Mesenteric fat pad (tissue), 1 donor: ENCODE measurements around the gene LMF2. TPM values are rescaled to one million over a fixed set of nuclear protein-coding genes. Genes with fewer than 3 reads are reported as not detected.

Source experiments
- DNase-seq: peaks from one replicate; pipeline ENCODE4 v3.0.0-alpha.2; 2020; ENCODE audit warnings: low spot score
- total RNA-seq: library from RNA; stranded (reverse); fragmentation: NEBNext Ultra II Directional; extraction: Animal tissue kit (Norgen Biotek cat#: 25700); gene quantifications from one replicate; pipeline ENCODE4 v1.2.1, GENCODE V29; 2021
- donor health status: DM: yes; HTN: yes; CAD: no.

The LMF2 gene
- total RNA-seq, 1 donor from 2014 or later: 57.1 TPM

- DNase-seq: no peak
These were observed 24.4 kb downstream of the LMF2 start for GRCh38 chr22:50483106-50483505.

DNA sequence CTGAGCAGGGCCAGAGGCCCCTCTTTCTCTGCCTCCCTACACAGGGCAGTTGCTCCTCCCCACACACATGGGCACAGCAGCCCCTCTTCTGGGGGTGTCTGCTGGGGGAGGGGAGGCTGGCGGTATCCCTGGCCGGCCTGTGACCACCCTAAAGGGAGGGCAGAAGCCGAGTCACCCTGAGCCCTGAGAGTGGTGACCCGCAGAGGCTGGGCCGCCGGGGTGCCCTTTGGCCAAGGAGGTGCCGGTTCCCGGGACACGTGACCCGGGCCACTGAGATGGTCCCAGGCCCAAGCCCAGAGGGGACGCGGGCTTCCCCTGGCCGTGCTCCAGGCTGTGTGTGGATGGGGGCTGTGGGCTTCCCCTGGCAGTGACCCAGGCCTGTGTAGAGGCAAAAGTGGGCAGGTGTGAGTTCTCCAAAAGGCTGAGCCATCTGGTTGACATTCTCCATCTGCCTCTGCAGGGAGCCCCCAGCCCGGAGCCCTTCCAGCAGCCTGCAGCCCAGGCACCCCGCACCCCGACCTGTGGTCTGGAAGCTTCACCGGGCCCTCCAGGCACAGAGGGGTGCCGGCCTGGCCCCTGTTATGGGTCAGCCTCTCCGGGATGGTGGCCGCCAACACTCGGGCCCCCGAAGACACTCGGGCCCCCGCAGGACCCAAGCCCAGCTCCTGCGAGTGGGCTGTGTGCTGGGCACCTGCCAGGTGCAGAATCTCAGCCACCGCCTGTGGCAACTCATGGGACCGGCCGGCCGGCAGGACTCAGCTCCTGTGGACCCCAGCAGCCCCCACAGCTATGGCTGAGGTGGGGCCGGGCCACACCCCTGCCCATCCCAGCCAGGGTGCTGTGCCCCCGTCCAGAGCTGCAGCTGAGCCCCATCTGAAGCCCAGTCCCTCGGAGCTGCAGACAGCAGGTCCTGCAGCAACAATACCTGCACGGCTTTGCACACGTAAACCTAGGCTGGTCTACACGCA, 25.1 kb downstream of the LMF2 start:
- no peak for DNase-seq

DNA sequence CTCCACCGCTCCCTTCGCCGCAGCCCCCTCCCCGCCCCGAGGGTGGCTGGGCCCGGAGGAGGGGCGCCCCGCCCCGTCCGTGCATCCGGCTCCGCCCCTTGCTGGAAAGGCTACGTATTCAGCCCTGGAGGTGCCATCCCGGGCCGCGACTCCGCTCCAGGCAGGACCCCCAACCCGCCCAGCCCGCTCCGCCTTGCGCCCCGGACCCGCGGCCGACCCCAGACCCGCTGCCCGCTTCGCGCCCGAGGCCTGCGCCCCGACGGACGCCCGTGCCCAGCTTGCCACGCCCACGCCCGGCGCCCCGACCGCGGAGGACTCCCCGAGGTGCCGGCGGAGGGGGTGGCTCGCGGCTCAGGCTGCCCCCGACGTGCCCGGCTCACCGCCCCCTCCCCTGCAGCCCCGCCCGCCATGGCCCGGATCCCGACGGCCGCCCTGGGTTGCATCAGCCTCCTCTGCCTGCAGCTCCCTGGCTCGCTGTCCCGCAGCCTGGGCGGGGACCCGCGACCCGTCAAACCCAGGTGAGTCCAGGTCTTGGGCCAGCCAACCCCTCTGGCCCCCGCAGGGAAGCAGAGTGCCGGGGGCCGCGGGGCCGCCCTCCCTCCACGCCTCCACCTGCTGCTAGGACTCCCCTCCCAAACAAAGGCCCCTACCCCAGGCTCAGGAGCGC, 25.9 kb downstream of the LMF2 start, which contains the start of gene ADM2:
Gene ADM2, plus strand, starts transcription at position 104 of the 667 bp plus-strand sequence. Its CDS starts 305 bp downstream, at position 409.
- DNase-seq: no peak

DNA sequence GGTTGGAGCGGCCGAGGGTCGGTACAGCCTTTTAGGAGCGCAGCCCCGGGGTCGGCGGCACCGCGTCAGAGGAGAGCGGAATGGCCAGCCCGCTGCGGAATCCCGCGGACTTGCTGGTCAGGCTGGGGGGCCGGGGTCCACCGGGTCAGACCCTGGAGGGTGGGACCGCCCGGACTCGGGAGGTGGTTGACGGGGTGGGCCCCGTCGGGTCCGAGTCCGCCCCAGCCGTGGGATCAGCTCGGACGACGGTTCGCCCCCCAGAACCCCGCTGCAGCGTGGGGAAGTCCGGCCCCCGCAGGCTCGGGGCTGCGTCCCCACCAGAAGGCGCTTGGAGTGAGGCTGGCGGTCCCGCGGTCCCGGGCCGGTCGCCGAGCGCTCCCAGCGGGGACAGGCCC, 26.5 kb downstream of the LMF2 start:
- no peak for DNase-seq

- no peak for DNase-seq
These were observed 27.8 kb downstream of the LMF2 start for GRCh38 chr22:50479721-50480120.

GRCh38 chr22:50477923-50478322, 29.6 kb downstream of the LMF2 start:
- DNase-seq: no peak

DNA sequence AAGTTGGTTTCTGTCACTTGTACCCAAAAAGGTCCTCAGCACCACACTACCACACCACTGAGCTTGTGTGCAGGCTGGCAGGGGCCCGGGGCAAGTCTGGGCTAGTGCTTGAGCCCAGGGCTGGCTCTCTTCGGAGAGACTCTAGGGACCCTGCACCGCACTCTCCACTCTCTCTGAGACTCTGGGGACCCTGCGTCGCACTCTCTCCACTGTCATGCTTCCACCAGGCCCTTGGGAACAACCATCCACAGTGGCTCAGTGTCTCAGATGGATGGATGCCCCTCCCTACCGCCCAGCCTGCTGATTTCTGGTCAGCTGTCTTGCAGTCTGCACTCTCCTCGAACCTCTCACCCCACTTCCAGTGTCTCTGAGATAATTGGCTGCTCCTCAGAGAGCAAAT, 30.6 kb downstream of the LMF2 start:
- no peak for DNase-seq

DNA sequence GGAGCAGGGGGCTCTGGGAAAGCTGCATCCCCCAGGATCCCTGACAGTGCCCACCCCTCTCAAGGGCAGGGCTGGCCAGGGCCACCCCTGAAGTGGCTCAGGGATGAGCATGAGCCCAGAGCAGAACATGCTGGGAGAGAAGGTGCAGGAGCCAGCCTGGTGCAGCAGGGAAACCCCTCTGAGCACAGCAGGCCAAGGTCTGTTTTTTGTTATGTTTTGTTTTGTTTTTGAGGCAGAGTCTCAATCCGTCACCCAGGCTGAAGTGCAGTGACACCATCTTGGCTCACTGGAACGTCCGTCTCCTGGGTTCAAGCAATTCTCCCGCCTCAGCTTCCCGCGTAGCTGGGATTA, 31.9 kb downstream of the LMF2 start:
- DNase-seq: no peak

DNA sequence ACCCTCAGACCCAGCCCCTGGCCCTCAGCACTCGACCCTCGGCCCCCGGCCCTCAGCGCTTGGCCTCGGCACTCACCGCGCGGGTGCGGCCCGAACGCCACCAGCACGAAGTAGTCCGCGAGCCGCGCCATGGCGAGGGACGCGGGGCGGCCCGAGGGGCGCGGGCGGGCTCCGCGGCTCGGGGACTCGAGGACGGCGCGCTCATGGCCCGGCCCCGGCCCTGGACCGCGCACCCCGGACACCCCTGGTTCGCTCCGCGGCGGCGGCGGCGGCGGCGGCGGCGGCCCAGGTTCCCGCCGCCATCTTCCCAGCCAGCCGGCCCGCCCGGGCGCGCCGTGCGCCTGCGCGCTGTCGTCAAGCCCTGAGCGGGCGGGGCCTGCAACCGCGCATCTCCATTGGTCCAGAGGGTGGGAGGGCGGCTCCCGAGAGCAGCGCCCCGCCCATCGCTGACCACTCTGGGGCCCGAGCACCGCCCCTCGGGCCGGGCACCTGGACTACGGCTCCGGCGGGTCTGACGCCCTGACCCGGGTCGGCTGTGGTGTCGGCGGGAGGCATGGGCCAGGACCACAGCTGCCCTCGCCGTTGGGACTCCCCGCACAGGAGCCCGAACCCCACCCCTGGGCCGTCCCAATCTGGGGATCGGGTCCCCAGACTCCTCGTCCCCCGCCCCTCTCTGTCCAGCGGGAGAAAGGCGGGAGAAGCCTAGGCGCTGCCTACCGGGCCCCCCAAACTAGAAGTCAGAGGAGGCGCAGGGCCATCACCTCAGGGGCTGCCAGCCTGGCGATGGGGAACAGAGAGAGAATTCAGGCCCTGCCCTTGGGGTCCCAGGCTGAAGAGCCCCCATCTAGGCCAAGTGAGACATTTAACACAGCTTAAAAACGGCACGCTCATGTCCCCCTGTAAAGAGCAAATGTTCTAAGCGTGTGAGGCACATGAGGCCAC, 32.5 kb downstream of the LMF2 start, which contains the start of gene SBF1:
Gene SBF1, minus strand, starts transcription at position 326 of the 942 bp plus-strand sequence. Its CDS starts 195 bp downstream, at position 131.
- peak; percentile 98 for DNase-seq

DNA sequence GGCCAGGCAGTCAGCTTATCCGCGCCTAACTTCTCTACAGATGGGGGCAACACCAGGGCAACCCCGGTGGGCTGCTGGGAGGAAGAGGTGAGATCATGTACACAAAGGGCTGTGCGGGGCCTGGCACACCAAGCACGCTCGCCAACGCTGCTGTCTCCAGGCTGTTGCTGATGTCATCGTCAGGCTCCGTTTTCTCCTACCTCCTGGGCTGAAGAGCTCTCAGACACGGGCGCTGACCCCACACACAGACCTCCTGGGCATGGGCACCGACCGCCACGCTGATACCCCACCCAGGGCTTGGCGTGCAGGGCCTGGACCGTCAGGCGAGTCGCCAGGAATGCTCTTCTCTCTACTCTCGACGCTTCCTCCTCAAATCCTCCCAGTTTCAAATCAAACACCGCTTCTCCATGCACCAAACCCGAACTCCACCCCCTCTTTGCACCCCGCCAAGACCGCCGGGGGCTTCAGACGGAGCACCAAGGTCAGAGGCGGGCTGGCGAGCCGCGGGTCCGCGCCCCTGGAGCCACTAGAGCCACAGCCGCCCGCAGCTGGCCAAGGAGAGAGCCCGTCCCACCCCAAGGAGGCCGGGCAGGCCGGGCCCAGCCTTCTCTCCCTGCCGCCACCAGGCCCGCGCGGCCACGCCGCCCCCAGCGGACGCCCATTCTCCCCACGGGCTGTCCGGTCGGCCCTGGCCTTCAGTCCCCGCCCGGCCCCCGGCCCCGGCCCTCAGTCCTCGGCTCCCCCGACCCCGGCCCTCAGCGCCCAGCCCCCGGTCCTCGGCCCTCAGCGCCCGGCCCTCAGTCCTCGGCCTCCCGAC, 33.4 kb downstream of the LMF2 start:
- DNase-seq: no peak

DNA sequence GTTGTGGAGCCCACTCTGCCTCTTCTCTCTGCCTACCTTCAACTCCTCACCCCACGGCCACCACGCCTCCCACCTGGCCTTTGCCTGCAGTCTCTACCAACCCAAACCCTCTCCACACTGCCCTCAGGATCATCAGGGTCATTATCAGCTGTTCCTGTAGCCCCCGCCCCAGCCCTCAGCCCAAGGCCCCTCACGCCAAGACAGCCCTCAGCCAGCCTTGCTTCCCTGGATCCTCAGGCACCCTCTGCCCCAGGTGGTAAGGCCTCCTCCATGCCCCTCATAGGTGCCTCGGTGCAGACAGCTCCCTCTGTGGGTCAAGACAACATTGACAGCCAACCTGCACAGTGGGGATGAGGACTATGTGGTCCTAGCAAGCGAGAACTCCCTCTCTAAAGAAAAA, 34.4 kb downstream of the LMF2 start:
- DNase-seq: no peak

GRCh38 chr22:50471962-50472361, 35.5 kb downstream of the LMF2 start:
- no peak for DNase-seq

DNA sequence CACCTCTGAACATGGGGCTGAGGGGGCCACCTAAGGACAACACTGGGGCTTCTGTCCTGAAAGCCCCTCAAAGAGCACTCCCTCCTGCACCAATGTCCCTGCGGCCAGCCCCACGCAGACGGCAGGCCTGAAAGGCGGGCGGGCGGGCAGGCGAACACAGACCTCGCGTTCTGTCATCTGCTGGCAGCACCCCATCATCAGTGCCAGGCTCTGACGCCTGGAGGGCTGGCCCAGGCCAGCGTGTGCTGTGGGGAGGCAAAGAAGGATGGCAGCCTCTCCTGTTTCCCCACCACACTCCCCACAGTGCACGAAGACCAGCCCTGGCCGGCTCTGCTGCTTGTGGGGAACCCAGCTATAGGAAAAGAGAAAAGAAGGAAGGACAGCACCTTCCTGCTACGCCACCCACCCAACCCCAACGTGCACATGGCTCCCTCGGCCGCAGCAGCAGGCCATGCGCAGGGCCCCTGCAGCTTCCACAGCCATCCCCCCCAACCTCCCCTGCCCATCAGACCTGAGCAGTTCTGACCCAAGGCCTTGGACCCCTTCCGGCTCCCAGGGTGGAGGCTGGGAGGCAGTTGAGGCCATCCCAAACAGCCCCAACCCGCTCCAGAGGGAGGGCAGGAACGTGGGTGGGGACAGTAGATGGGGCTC, 36.2 kb downstream of the LMF2 start:
- DNase-seq: no peak

GRCh38 chr22:50470491-50470890, 37.0 kb downstream of the LMF2 start:
- DNase-seq: no peak

DNA sequence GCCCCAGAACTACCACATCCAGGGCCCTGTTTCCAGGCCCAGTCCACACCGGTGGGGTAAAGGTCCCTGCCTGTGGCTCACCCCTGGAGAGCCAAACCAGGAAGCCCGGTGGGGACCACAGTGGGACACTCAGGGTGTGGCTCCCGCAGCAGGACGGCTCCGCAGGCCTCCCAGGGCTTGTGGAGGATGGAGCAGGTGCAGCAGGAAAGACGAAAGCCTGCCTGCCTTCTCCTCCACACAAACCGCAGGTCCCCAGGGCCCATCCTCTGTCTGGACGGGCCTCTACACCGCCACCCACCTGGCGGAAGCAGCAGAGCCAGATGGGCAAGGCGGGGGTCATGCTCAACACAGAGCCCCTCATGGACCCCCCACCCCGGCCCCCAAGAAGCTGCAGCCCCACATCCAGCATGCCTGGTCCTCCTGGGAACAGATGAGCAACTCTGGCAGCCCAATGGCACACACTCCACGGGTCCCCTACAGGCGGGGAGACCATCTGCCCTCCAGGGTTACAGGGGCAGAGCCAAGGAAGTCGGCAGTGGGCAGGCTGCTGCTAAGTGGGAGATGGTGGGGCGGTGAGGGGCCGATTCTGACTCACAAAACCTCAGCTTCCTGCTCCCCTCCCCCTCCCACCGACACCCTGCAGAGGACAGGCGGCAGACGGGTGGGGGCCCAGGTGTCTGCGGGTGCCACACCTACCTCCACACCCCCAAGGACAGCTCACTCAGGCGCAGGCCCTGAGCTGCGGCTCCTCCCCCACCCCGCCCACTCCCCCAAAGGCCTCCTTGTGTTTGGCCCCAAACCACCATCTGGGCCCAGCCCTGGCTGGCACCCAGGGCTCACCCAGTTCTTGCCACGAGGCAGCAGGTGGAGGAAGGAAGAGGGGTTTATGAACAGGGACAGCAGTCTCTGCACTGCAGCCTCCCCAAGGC, 37.9 kb downstream of the LMF2 start:
- DNase-seq: no peak

GRCh38 chr22:50468626-50469025, 38.9 kb downstream of the LMF2 start:
- DNase-seq: no peak

DNA sequence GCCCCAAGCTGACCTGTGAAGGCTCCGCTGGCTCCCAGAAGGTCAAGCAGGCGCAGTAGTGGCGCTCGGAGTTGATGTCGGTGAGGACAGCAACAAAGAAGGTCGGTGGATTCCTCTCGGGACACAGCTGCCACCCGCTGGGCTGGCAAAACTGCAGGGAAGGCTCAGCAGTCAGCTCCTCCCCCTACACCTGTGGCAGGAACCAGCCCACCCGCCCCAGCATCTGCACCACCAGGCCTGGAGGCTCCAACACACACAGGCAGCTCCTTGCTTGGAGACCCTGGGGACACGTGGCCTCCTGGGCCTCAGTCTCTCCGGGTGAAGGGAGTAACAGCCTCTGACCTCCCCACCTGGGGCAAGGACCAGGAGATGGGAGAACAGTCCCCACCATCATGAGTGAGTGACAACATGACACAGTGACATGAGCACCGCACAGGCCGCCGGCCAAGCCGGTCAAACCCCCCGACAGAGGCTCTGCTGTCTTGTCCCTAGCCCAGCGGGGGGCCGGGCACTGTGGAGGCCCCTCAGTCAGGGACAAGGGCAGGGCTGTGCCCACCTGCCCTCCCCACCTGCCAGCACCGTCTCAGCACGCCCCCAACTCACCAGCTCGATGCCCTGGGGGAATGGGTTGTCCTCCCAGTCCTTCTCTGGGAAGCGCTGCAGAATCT, 39.6 kb downstream of the LMF2 start:
- DNase-seq: no peak

DNA sequence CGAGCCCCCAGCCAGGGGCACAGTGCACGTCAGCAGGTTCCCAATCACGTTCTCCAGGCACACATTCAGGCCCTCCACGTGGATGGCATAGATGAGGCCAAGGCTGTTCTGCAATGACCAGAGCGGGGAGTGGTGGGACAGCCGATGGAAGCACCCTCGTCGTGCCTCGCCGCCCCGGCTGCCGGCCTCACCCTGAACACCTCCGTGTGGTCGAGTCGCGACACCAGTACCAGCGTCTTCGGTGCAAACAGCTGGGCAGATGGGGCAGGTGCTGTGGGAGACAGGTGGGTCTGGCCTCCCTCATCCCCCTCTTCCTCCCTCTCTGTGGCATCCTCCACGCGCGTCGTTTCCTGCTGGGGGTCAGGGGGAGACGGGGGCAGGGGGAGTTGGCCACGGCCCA, 40.2 kb downstream of the LMF2 start:
- no peak for DNase-seq
